CD4-positive, alpha-beta T cell (primary cell): ENCODE results near the gene CCDC33. TPM values are rescaled to one million over a fixed set of nuclear protein-coding genes. Genes with fewer than 3 reads are reported as not detected.

ENCODE experiments used
- ATAC-seq: fragments of 200-7000 bp; cut with Tn5 transposase; one replicate; pipeline ENCODE4 v1.10.0; 2022; ENCODE audit warnings: mild to moderate bottlenecking; ENCODE audit not compliant: poor library complexity
- CTCF ChIA-PET: fragments of 350-600 bp; sonication (Branson Sonifier 250); formaldehyde crosslinking; loops from one replicate; lab custom pipeline; 2021; ENCODE audit warnings: antibody characterized with exemption, inconsistent platforms; lab: Charles Lee
- POLR2A ChIA-PET: fragments of 350-600 bp; sonication (Branson Sonifier 250); formaldehyde crosslinking; loops from one replicate; lab custom pipeline; 2021; ENCODE audit warnings: antibody characterized with exemption, inconsistent platforms; lab: Charles Lee
- DNase-seq, 14 experiments: peaks; one replicate each; pipeline ENCODE4 v3.0.0-alpha.2; 2013 to 2020; ENCODE audit warnings: mixed read lengths in 2 of 14
- H3K27ac ChIP-seq, 2 donors: one replicate each; pipeline versions ENCODE4 v1.5.1 to v1.7.0; 2013; ENCODE audit warnings: low read length in 2 of 2, low read depth in 1 of 2, mild to moderate bottlenecking in 1 of 2
- H3K27me3 ChIP-seq, 2 experiments: 1 replicate in 1 of 2; 2 replicates in 1 of 2; pipeline versions ENCODE4 v1.6.1 to v1.7.0; 2013; ENCODE audit warnings: low read length in 2 of 2, control low read depth in 1 of 2, mild to moderate bottlenecking in 1 of 2, moderate library complexity in 1 of 2; ENCODE audit not compliant: insufficient read depth in 2 of 2, control insufficient read depth in 1 of 2
- H3K36me3 ChIP-seq: one replicate; pipeline ENCODE4 v1.6.1; 2013; ENCODE audit warnings: low read length, control low read depth; ENCODE audit not compliant: insufficient read depth
- H3K4me1 ChIP-seq: one replicate; pipeline ENCODE4 v1.6.1; 2013; ENCODE audit warnings: low read length, control low read depth; ENCODE audit not compliant: insufficient read depth
- H3K4me3 ChIP-seq: one replicate; pipeline ENCODE4 v1.5.1; 2013; ENCODE audit warnings: mild to moderate bottlenecking, low read length, moderate library complexity
- H3K9me3 ChIP-seq, 2 experiments: 1 replicate in 1 of 2; 2 replicates in 1 of 2; pipeline versions ENCODE4 v1.6.1 to v1.7.0; 2013; ENCODE audit warnings: low read length in 2 of 2, mild to moderate bottlenecking in 2 of 2, control low read depth in 1 of 2, moderate library complexity in 1 of 2; ENCODE audit not compliant: control insufficient read depth in 1 of 2, insufficient read depth in 1 of 2
- H3K27ac Mint-ChIP-seq: one replicate; pipeline ENCODE4 v1.8.0; 2020; ENCODE audit warnings: mixed read lengths
- H3K27me3 Mint-ChIP-seq: one replicate; pipeline ENCODE4 v1.8.0; 2021; ENCODE audit warnings: mixed read lengths
- H3K36me3 Mint-ChIP-seq: one replicate; pipeline ENCODE4 v1.8.0; 2021; ENCODE audit warnings: low read depth, mixed read lengths
- H3K4me1 Mint-ChIP-seq: one replicate; pipeline ENCODE4 v1.8.0; 2021; ENCODE audit warnings: low read depth, mixed read lengths
- H3K4me3 Mint-ChIP-seq: one replicate; pipeline ENCODE4 v1.8.0; 2020; ENCODE audit warnings: mild to moderate bottlenecking, mixed read lengths
- H3K9me3 Mint-ChIP-seq: one replicate; pipeline ENCODE4 v1.8.0; 2020; ENCODE audit warnings: mixed read lengths
- intact Hi-C, 2 experiments: fragments of 100-400 bp; cut with DNase I in 1 of 2; cut with micrococcal nuclease in 1 of 2; formaldehyde crosslinking; loops; one replicate each; pipeline versions ENCODE4 v1.15.1 to v1.9.0; 2023 to 2025; cut with DNase I, micrococcal nuclease
- total RNA-seq, 174 experiments: library from RNA in 2 of 174; stranded (reverse) in 2 of 174; gene quantifications; one replicate each; pipeline ENCODE4 v1.2.3 and lab custom pipeline; 2021 to 2026
- TF ChIP-seq, protein P1 (sequence below): fragments of 200-600 bp; IDR thresholded peaks from one replicate; pipeline ENCODE4 v1.8.0; 2022; ENCODE audit warnings: antibody characterized with exemption, mild to moderate bottlenecking

Gene CCDC33
- total RNA-seq, 2 experiments from 2014 or later, result not detected

DNA sequence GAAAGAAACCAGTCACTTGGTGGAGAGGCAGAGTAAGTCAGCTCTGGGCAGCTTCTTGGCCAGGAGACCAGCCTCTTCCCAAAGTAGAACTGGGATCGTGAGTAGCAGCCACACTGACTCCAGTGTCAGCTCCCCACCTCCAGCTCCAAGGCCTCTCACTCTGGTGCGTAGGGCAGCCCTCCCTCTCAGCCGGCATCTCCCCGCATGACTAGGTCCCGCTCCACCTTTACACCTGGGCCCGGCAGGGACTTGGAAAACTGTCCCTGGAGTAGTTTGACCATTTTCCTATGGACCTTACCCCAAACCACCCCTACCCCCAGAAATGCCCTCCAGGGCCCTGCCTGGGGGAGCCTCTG lies 36.9 kb upstream of the CCDC33 start:
- H3K27me3 Mint-ChIP-seq, result peaks cover 4% of the 10 kb centered on the region
- H3K36me3 Mint-ChIP-seq, result no peaks in the 10 kb centered on the region
- no peaks in the 10 kb centered on the region for H3K4me1 Mint-ChIP-seq
- H3K9me3 Mint-ChIP-seq, result no peaks in the 10 kb centered on the region
- Histone ChIP-seq H3K27ac (no peak overlapping the region), H3K9me3 (no peaks in the 10 kb centered on the region), H3K4me3 (no peak overlapping the region), H3K27me3 (peaks cover 2 to 5% of the 10 kb centered on the region in 2 experiments), H3K4me1 (no peaks in the 10 kb centered on the region), H3K36me3 (no peaks in the 10 kb centered on the region)
- intact Hi-C loops, result no loop called here
- ATAC-seq, result no peak
- TF ChIP-seq, protein P1, sequence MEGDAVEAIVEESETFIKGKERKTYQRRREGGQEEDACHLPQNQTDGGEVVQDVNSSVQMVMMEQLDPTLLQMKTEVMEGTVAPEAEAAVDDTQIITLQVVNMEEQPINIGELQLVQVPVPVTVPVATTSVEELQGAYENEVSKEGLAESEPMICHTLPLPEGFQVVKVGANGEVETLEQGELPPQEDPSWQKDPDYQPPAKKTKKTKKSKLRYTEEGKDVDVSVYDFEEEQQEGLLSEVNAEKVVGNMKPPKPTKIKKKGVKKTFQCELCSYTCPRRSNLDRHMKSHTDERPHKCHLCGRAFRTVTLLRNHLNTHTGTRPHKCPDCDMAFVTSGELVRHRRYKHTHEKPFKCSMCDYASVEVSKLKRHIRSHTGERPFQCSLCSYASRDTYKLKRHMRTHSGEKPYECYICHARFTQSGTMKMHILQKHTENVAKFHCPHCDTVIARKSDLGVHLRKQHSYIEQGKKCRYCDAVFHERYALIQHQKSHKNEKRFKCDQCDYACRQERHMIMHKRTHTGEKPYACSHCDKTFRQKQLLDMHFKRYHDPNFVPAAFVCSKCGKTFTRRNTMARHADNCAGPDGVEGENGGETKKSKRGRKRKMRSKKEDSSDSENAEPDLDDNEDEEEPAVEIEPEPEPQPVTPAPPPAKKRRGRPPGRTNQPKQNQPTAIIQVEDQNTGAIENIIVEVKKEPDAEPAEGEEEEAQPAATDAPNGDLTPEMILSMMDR, result no peak
- DNase-seq, result no peak
- no peak overlapping the region for H3K4me3 Mint-ChIP-seq
- CTCF ChIA-PET, result no interaction called here
- POLR2A ChIA-PET, result no interaction called here
- no peak overlapping the region for H3K27ac Mint-ChIP-seq

DNA sequence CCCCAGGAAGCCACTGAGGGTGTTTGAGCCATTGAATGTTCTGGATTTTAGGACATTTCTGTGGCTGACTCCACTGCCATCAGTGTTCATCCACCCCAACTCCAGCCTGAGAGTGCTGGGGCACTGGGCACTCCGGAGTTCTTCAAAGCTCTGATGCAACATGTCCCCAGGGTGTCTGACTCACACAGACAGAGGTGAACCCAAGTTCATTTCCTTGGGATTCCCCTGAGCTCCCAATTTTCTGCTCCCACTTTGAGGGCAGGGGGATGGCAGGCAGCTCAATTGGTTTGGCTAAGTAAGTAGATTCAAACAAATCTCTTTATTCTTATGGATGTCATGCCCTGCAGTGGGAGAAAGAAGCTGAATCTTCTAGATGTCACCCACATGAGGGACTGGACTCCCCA lies 35.7 kb upstream of the CCDC33 start:
- Histone ChIP-seq H3K4me3 (no peak overlapping the region), H3K27ac (no peak overlapping the region), H3K4me1 (no peaks in the 10 kb centered on the region), H3K36me3 (no peaks in the 10 kb centered on the region), H3K9me3 (no peaks in the 10 kb centered on the region), H3K27me3 (peaks cover 2 to 5% of the 10 kb centered on the region in 2 experiments)
- ATAC-seq, result no peak
- Mint-ChIP-seq H3K4me3 (no peak overlapping the region), H3K9me3 (no peaks in the 10 kb centered on the region), H3K4me1 (no peaks in the 10 kb centered on the region), H3K36me3 (no peaks in the 10 kb centered on the region), H3K27me3 (peaks cover 4% of the 10 kb centered on the region), H3K27ac (no peak overlapping the region)
- ChIA-PET CTCF (interaction anchor here (0.6 kb wide), 1 partner anchor 722 kb away, joined by 3 read pairs; no protein-coding TSS in a partner anchor), POLR2A (no interaction called here)
- TF ChIP-seq, protein P1, result no peak
- intact Hi-C loops, result no loop called here
- DNase-seq, result peak in 1 of 14 experiments; percentile 9

DNA sequence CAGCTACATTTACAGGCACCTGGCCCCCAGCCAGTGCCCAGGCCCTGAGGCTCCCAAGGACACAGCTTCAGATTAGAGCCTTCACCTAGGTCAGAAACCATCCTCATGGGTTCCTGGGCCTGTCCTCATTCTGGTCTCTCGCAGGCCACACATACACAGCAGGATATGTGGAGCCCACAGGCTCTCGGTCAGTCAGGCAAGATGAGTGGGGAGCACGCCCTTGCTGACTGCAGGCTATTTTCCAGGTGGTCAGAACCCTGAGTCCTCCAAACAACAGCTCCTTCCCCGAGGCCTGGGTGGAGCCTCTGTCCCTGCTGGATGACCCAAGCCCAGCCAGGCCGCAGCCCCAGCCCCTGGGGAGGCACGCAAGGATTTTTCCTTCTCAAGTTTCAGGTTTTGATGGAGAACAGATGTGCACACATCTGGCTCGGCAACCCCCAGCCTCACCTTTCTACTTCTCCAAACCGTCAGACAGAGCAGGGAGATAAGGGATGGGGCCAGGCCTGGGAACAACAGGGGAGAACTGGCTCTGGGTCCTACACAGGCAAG lies 35.2 kb upstream of the CCDC33 start:
- Histone ChIP-seq H3K36me3 (no peaks in the 10 kb centered on the region), H3K27me3 (peaks cover 2 to 5% of the 10 kb centered on the region in 2 experiments), H3K27ac (no peak overlapping the region), H3K4me3 (no peak overlapping the region), H3K9me3 (no peaks in the 10 kb centered on the region), H3K4me1 (no peaks in the 10 kb centered on the region)
- Mint-ChIP-seq H3K4me3 (no peak overlapping the region), H3K27ac (no peak overlapping the region), H3K4me1 (no peaks in the 10 kb centered on the region), H3K9me3 (no peaks in the 10 kb centered on the region), H3K36me3 (no peaks in the 10 kb centered on the region), H3K27me3 (peaks cover 4% of the 10 kb centered on the region)
- ATAC-seq, result no peak
- CTCF ChIA-PET, result no interaction called here
- intact Hi-C loops, result no loop called here
- DNase-seq, result no peak
- POLR2A ChIA-PET, result no interaction called here
- TF ChIP-seq, protein P1, result no peak
